ENCODE results near the gene NCCRP1.
"Not testable (repeated sequence)": the region's sequence is repeated elsewhere in the genome, so short reads cannot be mapped to it uniquely, and the experiment has no call there.

Gene NCCRP1

DNA sequence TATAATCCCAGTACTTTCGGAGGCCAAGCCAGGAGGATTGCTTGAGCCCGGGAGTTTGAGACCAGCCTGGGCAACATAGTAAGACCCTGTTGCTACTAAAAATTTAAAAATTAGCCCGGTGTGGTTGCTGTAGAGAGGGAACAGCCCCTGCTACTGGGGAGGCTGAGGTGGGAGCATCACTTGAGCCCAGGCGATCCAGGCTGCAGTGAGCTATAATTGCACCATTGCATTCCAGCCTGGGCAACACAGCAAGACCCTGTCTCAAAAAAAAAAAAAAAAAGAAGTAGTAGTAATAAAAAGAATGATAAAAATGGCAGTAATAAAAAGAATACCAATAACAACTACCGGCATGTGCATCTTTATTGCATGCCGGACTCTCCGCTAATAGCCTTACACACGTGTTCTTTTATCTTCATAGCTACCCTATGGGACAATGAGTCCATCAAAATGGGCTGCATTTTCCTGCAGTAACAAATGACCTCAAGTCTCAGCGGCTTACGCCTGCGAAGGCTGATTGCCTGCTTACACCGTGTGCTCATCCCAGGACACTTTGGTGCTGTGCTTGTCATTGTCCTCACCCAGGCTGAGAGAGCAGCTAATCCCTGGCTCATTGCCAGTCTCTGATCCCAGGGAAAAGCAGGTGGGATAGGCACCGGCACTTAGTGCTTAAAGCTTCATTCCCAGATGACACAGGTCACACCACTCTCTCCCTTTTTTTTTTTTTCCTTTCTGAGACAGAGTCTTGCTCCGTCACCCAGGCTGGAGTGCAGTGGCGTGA, 21.7 kb downstream of the NCCRP1 start:
- ATAC-seq (replicated peaks), result no peak
- H3K27me3 Mint-ChIP-seq, result peaks cover 32 to 34% of the 10 kb centered on the region in 2 donors
- no peak overlapping the region for H3K27ac Mint-ChIP-seq

GRCh38 chr19:39219108-39219507, 22.3 kb downstream of the NCCRP1 start:
- not testable (repeated sequence) for H3K4me1 Mint-ChIP-seq; H3K36me3 Mint-ChIP-seq; H3K9me3 Mint-ChIP-seq; H3K4me3 Mint-ChIP-seq; ATAC-seq (replicated peaks); H3K27ac Mint-ChIP-seq; DNase-seq
- H3K27me3 Mint-ChIP-seq, result peaks cover 28 to 34% of the 10 kb centered on the region in 2 donors

More for the DNA sequence above, 21.7 kb downstream of the NCCRP1 start:
- Mint-ChIP-seq H3K4me3 (no peak overlapping the region), H3K4me1 (no peaks in the 10 kb centered on the region), H3K36me3 (peaks cover 0 to 1% of the 10 kb centered on the region in 2 donors), H3K9me3 (peaks cover 2 to 5% of the 10 kb centered on the region in 2 donors)
- no peak for DNase-seq

- Mint-ChIP-seq H3K36me3 (no peaks in the 10 kb centered on the region), H3K4me3 (no peak overlapping the region), H3K27ac (no peak overlapping the region), H3K9me3 (no peaks in the 10 kb centered on the region), H3K27me3 (peaks cover 34 to 35% of the 10 kb centered on the region in 2 donors), H3K4me1 (peaks cover 0 to 5% of the 10 kb centered on the region in 2 donors)
- no peak for ATAC-seq (replicated peaks)
- no peak for DNase-seq
Observed at GRCh38 chr19:39223703-39224279, 27.0 kb downstream of the NCCRP1 start.

DNA sequence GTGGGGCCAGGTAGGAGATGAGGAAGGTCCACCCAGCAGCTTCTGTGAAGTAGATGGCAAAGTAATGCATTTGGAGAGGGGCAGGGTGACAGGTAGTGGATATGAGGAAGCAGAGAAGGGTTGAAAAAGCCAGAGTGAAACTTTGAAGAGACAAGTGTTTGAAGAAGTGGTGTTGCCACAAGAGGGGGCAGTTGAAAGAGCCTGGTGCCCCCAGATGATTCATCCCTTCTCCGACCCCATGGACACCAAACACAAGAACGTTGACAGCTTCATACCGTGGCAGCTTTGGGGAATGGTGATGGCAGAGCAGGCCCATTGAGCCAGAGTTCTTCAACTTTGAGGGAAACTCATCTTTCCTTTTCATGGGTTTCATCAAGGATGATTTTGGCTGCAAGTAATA, 28.1 kb downstream of the NCCRP1 start:
- H3K36me3 Mint-ChIP-seq, result no peaks in the 10 kb centered on the region
- H3K9me3 Mint-ChIP-seq, result no peaks in the 10 kb centered on the region
- DNase-seq (no peak), ATAC-seq (replicated peaks) (peak in 1 of 2 donors; percentile 14)
- no peak overlapping the region for H3K4me3 Mint-ChIP-seq
- no peak overlapping the region for H3K27ac Mint-ChIP-seq
- peaks cover 28 to 44% of the 10 kb centered on the region in 2 donors for H3K27me3 Mint-ChIP-seq
- H3K4me1 Mint-ChIP-seq, result peaks cover 0 to 5% of the 10 kb centered on the region in 2 donors

GRCh38 chr19:39230096-39230764, 33.5 kb downstream of the NCCRP1 start:
- no peak for DNase-seq
- peaks cover 2 to 8% of the 10 kb centered on the region in 2 donors for H3K9me3 Mint-ChIP-seq
- H3K27ac Mint-ChIP-seq, result no peak overlapping the region
- peaks cover 4 to 23% of the 10 kb centered on the region in 2 donors for H3K27me3 Mint-ChIP-seq
- no peak for ATAC-seq (replicated peaks)
- no peaks in the 10 kb centered on the region for H3K36me3 Mint-ChIP-seq
- H3K4me3 Mint-ChIP-seq, result no peak overlapping the region
- H3K4me1 Mint-ChIP-seq, result no peaks in the 10 kb centered on the region

DNA sequence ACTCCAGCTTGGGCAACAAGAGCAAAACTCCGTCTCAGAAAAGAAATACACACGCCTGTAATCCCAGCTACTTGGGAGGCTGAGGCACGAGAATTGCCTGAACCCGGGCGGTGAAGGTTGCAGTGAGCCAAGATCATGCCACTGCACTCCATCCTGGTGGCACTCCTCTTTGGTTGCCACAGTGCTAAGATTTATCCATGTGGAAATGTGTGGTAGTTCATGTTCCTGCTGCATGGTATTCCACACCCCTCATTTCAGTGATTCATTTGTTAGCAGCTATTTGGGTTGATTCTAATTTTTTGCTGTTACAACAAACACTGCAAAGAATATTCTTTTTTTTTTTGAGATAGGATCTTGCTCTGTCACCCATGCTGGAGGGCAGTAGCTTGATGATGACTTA, 35.9 kb downstream of the NCCRP1 start:
- Mint-ChIP-seq H3K9me3 (peaks cover 2 to 8% of the 10 kb centered on the region in 2 donors), H3K27me3 (peaks cover 0 to 17% of the 10 kb centered on the region in 2 donors), H3K27ac (no peak overlapping the region), H3K36me3 (no peaks in the 10 kb centered on the region), H3K4me3 (no peak overlapping the region), H3K4me1 (peaks cover 4 to 8% of the 10 kb centered on the region in 2 donors)
- ATAC-seq (replicated peaks), result no peak
- DNase-seq, result no peak

DNA sequence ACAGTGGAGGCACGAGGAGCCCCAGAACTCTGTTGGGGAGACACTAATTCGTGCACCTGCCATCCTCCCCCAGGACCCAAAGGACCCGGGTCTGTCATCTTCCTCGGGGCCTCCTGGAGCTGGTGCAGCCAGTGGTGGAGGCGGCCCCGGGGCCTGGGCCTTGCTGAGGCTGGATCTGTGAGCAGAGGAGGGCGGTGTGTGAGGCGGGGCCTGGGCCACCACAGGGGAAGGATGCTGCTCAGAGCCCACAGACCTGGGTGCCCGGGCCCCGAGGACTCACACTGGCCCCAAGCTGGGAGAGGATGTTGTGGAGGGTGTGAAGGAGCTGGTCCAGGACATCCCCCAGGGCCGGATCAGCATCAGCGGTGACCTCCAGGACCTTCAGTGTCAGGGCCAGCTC, 39.8 kb downstream of the NCCRP1 start:
- Mint-ChIP-seq H3K27me3 (peaks cover 0 to 13% of the 10 kb centered on the region in 2 donors), H3K4me3 (no peak overlapping the region), H3K9me3 (no peaks in the 10 kb centered on the region), H3K4me1 (peaks cover 13 to 15% of the 10 kb centered on the region in 2 donors), H3K36me3 (no peaks in the 10 kb centered on the region), H3K27ac (no peak overlapping the region)
- no peak for ATAC-seq (replicated peaks)
- no peak for DNase-seq

GRCh38 chr19:39237200-39238184, 40.7 kb downstream of the NCCRP1 start:
- H3K4me3 Mint-ChIP-seq, result peak overlapping the region; percentile 70 to 72
- DNase-seq, result peak; percentile 41
- H3K36me3 Mint-ChIP-seq, result no peaks in the 10 kb centered on the region
- peak; percentile 93 to 97 for ATAC-seq (replicated peaks)
- peaks cover 13 to 15% of the 10 kb centered on the region in 2 donors for H3K4me1 Mint-ChIP-seq
- H3K27ac Mint-ChIP-seq, result peak overlapping the region; percentile 88
- H3K9me3 Mint-ChIP-seq, result no peaks in the 10 kb centered on the region
- H3K27me3 Mint-ChIP-seq, result peaks cover 0 to 13% of the 10 kb centered on the region in 2 donors

- Mint-ChIP-seq H3K4me3 (peak overlapping the region; percentile 70 to 72), H3K36me3 (no peaks in the 10 kb centered on the region), H3K27ac (peak overlapping the region; percentile 88), H3K27me3 (peaks cover 0 to 13% of the 10 kb centered on the region in 2 donors), H3K4me1 (peaks cover 13 to 15% of the 10 kb centered on the region in 2 donors), H3K9me3 (no peaks in the 10 kb centered on the region)
- DNase-seq (no peak), ATAC-seq (replicated peaks) (peak in 1 of 2 donors; percentile 4)
Observed at GRCh38 chr19:39238209-39238608, 41.4 kb downstream of the NCCRP1 start.

DNA sequence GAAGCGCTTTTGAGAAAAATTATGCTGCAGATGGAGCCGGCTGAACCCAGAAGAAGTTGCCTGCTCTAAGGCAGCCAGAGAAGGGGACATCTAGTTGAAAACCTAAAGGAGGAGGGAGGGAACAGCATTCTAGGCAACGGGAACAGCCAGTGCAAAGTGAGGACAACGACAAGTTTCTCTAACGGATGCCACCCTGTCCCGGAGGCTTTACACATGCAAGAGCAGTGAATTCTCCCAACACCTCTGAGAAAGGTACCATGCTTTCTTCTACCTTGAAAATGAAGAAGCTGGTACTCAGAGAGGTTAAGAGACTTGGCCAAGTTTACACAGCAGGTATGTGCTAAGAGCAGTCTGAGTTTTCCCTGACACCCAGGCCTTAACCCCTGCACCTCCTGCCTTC, 42.2 kb downstream of the NCCRP1 start:
- no peaks in the 10 kb centered on the region for H3K36me3 Mint-ChIP-seq
- no peak for ATAC-seq (replicated peaks)
- peaks cover 1 to 16% of the 10 kb centered on the region in 2 donors for H3K27me3 Mint-ChIP-seq
- no peak for DNase-seq
- H3K4me3 Mint-ChIP-seq, result no peak overlapping the region
- no peaks in the 10 kb centered on the region for H3K9me3 Mint-ChIP-seq
- peaks cover 13 to 15% of the 10 kb centered on the region in 2 donors for H3K4me1 Mint-ChIP-seq
- H3K27ac Mint-ChIP-seq, result no peak overlapping the region

- ATAC-seq (replicated peaks) (no peak), DNase-seq (no peak)
- H3K27ac Mint-ChIP-seq, result no peak overlapping the region
- no peaks in the 10 kb centered on the region for H3K36me3 Mint-ChIP-seq
- no peak overlapping the region for H3K4me3 Mint-ChIP-seq
- H3K27me3 Mint-ChIP-seq, result peaks cover 10 to 24% of the 10 kb centered on the region in 2 donors
- no peaks in the 10 kb centered on the region for H3K9me3 Mint-ChIP-seq
- H3K4me1 Mint-ChIP-seq, result peaks cover 13 to 15% of the 10 kb centered on the region in 2 donors
Observed at GRCh38 chr19:39240421-39240820, 43.7 kb downstream of the NCCRP1 start.

DNA sequence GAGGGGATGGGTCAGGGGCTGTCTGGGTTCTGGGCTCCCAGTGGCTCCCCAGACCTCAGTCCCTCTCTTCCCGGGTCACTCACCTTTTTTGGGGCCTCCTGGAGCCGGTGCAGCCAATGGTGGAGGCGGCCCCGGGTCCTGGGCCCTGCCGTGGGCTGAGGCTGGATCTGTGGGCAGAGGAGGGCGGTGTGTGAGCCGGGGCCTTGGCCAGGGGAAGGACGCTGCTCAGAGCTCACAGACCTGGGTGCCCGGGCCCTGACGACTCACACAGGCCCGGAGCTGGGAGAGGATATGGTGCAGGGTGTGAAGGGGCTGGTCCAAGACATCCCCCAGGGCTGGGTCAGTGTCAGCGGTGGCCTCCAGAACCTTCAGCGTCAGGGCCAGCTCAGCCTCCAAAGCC, 47.0 kb downstream of the NCCRP1 start:
- not testable (repeated sequence) for H3K9me3 Mint-ChIP-seq; H3K4me3 Mint-ChIP-seq; H3K36me3 Mint-ChIP-seq; H3K4me1 Mint-ChIP-seq; DNase-seq; ATAC-seq (replicated peaks); H3K27ac Mint-ChIP-seq
- peaks cover 21 to 43% of the 10 kb centered on the region in 2 donors for H3K27me3 Mint-ChIP-seq

DNA sequence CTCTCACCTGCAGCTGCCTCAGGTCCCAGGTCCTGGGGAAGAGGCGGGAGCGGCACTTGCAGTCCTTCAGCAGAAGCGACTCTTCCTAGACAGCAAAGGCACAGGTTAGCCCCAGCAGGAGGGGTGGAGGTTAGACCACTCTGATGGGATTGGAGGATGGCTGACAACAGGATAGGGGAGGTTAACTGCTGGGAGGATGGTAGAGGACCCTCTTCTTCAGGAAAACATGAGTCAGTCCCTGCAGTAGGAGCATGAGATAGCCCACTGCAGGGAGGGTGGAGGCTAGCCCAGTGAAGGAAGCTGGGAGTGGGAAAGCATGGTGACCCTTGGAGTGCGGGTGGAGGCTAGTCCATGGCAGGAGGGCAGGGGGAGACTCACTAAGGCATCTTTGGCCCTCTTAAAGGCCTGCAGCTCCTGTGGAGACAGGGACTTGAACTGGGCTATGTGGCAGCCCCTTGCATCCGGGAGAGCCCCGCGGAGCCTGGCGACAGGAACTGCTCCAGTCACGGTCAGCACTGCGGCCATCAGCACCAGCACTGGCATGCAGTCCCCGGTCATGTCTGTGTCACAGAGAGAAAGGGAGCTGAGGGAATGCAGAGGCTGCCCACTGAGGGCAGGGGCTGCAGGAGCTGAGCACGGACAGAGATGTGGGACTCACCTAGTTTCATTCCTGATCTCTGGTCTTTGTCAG, 47.8 kb downstream of the NCCRP1 start, which contains the start of gene IFNL3:
TSS of gene IFNL3 (minus strand) at position 597 of the 691 bp plus-strand sequence. CDS start at position 558, 39 bp downstream.
- not testable (repeated sequence) for ATAC-seq (replicated peaks); H3K4me1 Mint-ChIP-seq; DNase-seq; H3K36me3 Mint-ChIP-seq; H3K4me3 Mint-ChIP-seq; H3K9me3 Mint-ChIP-seq; H3K27ac Mint-ChIP-seq
- H3K27me3 Mint-ChIP-seq, result peaks cover 25 to 51% of the 10 kb centered on the region in 2 donors
